Thymus (tissue), 11 donors: ENCODE results near the gene CFL1. TPM values are rescaled to one million over a fixed set of nuclear protein-coding genes. Genes with fewer than 3 reads are reported as not detected.
A peak's percentile ranks its signal among the peaks of the same experiment; 100 is the strongest.

Experiments used
- DNase-seq, 9 donors: peaks; one replicate each; pipeline ENCODE4 v3.0.0-alpha.2; 2013; ENCODE audit warnings: low spot score in 9 of 9, low read depth in 6 of 9, missing footprints in 1 of 9
- H3K27ac ChIP-seq, 2 donors: one replicate each; pipeline ENCODE4 v1.5.1; 2013; ENCODE audit warnings: control low read depth in 1 of 2, low read depth in 1 of 2, low read length in 1 of 2, mild to moderate bottlenecking in 1 of 2, moderate library complexity in 1 of 2
- H3K27me3 ChIP-seq, 2 donors: one replicate each; pipeline ENCODE4 v1.5.1; 2013; ENCODE audit warnings: low read length in 1 of 2; ENCODE audit not compliant: control insufficient read depth in 2 of 2, insufficient read depth in 1 of 2
- H3K36me3 ChIP-seq, 2 donors: one replicate each; pipeline ENCODE4 v1.5.1; 2013; ENCODE audit warnings: low read length in 1 of 2, mild to moderate bottlenecking in 1 of 2, moderate library complexity in 1 of 2; ENCODE audit not compliant: control insufficient read depth in 2 of 2, insufficient read depth in 2 of 2
- H3K4me1 ChIP-seq, 2 donors: one replicate each; pipeline ENCODE4 v1.5.1; 2013; ENCODE audit warnings: low read length in 2 of 2; ENCODE audit not compliant: control insufficient read depth in 2 of 2, insufficient read depth in 2 of 2
- H3K4me3 ChIP-seq, 2 donors: one replicate each; pipeline ENCODE4 v1.5.1; 2013; ENCODE audit warnings: low read length in 2 of 2, control low read depth in 1 of 2, mild to moderate bottlenecking in 1 of 2
- H3K9me3 ChIP-seq, 2 donors: one replicate each; pipeline ENCODE4 v1.5.1; 2013; ENCODE audit warnings: low read length in 1 of 2, mild to moderate bottlenecking in 1 of 2; ENCODE audit not compliant: control insufficient read depth in 2 of 2, insufficient read depth in 1 of 2
- WGBS: extraction: QIAGEN DNeasy Blood & Tissue Kit; methylation state at CpG from one replicate; pipeline ENCODE4 v1.1.7; 2013; 5-methylcytosine and 5-hydroxymethylcytosine counted together
- polyA plus RNA-seq: library from polyadenylated mRNA; stranded (reverse); fragments of 200-250 nt; gene quantifications from one replicate; pipeline ENCODE4 v1.2.3, GENCODE V29; 2013
- total RNA-seq: library from RNA; stranded (reverse); fragments of 120-200 nt; gene quantifications from one replicate; pipeline ENCODE4 v1.2.4, GENCODE V29; 2013
- donor health status: healthy.

CFL1 gene
- total and polyA plus RNA-seq, 2 donors: 673 to 1,006 TPM

- H3K9me3 ChIP-seq: no peaks in the 10 kb centered on the region
- peak overlapping the region; percentile 23 to 61 for H3K27ac ChIP-seq
- DNase-seq: peak; percentile 73 to 95 (median 88)
- H3K36me3 ChIP-seq: peaks cover 0 to 1% of the 10 kb centered on the region in 2 donors
- H3K4me3 ChIP-seq: peak overlapping the region; percentile 49 to 62
- H3K4me1 ChIP-seq: peaks cover 10 to 15% of the 10 kb centered on the region in 2 donors
- 9% methylated on average over 54 of the region's 54 CpGs for WGBS
- H3K27me3 ChIP-seq: peaks cover 11 to 42% of the 10 kb centered on the region in 2 donors
Observed at GRCh38 chr11:65873318-65874156, 15.6 kb upstream of the CFL1 start.

GRCh38 chr11:65872586-65873317, 14.8 kb upstream of the CFL1 start, which contains the start of gene EFEMP2:
EFEMP2 (minus strand) TSS chr11:65872800; CDS start chr11:65872354, 446 bp downstream.
- peaks cover 0 to 9% of the 10 kb centered on the region in 2 donors for H3K36me3 ChIP-seq
- H3K4me3 ChIP-seq: peak within 1 kb of the TSS; percentile 49 to 62
- no peaks in the 10 kb centered on the region for H3K9me3 ChIP-seq
- H3K27me3 ChIP-seq: peaks cover 11 to 42% of the 10 kb centered on the region in 2 donors
- peaks cover 10 to 15% of the 10 kb centered on the region in 2 donors for H3K4me1 ChIP-seq
- H3K27ac ChIP-seq: peak within 1 kb of the TSS; percentile 23 to 61
- WGBS: 9% methylated on average over 68 of the region's 69 CpGs
- no peak for DNase-seq

- H3K27ac ChIP-seq: peak overlapping the region in 1 of 2 donors; percentile 7
- DNase-seq: no peak
- H3K27me3 ChIP-seq: peaks cover 11 to 42% of the 10 kb centered on the region in 2 donors
- H3K9me3 ChIP-seq: no peaks in the 10 kb centered on the region
- peaks cover 10 to 20% of the 10 kb centered on the region in 2 donors for H3K4me1 ChIP-seq
- 84% methylated on average over 26 of the region's 26 CpGs for WGBS
- H3K36me3 ChIP-seq: peaks cover 5 to 15% of the 10 kb centered on the region in 2 donors
- H3K4me3 ChIP-seq: peak overlapping the region; percentile 16 to 62
Observed at GRCh38 chr11:65871811-65872548, 14.0 kb upstream of the CFL1 start.

- WGBS: 66% methylated on average over 24 of the region's 24 CpGs
- Histone ChIP-seq H3K27ac (no peak overlapping the region), H3K4me3 (no peak overlapping the region), H3K4me1 (peaks cover 10 to 20% of the 10 kb centered on the region in 2 donors), H3K27me3 (peaks cover 11 to 42% of the 10 kb centered on the region in 2 donors), H3K9me3 (no peaks in the 10 kb centered on the region), H3K36me3 (peaks cover 14 to 24% of the 10 kb centered on the region in 2 donors)
- DNase-seq: no peak
Observed at GRCh38 chr11:65870706-65871681, 13.0 kb upstream of the CFL1 start.

- H3K4me1 ChIP-seq: peaks cover 10 to 20% of the 10 kb centered on the region in 2 donors
- H3K36me3 ChIP-seq: peaks cover 22 to 32% of the 10 kb centered on the region in 2 donors
- DNase-seq: no peak
- no peak overlapping the region for H3K27ac ChIP-seq
- WGBS: 63% methylated on average over 11 of the region's 11 CpGs
- peaks cover 11 to 42% of the 10 kb centered on the region in 2 donors for H3K27me3 ChIP-seq
- no peaks in the 10 kb centered on the region for H3K9me3 ChIP-seq
- H3K4me3 ChIP-seq: no peak overlapping the region
Observed at GRCh38 chr11:65870307-65870658, 12.3 kb upstream of the CFL1 start.

GRCh38 chr11:65869643-65870306, 11.8 kb upstream of the CFL1 start:
- Histone ChIP-seq H3K4me1 (peaks cover 10 to 20% of the 10 kb centered on the region in 2 donors), H3K4me3 (no peak overlapping the region), H3K27ac (no peak overlapping the region), H3K27me3 (peaks cover 11 to 42% of the 10 kb centered on the region in 2 donors), H3K9me3 (no peaks in the 10 kb centered on the region), H3K36me3 (peaks cover 27 to 37% of the 10 kb centered on the region in 2 donors)
- DNase-seq: no peak
- 95% methylated on average over 24 of the region's 24 CpGs for WGBS

GRCh38 chr11:65868907-65869306, 10.9 kb upstream of the CFL1 start:
- Histone ChIP-seq H3K4me1 (peaks cover 10 to 19% of the 10 kb centered on the region in 2 donors), H3K36me3 (peaks cover 35 to 45% of the 10 kb centered on the region in 2 donors), H3K4me3 (no peak overlapping the region), H3K27me3 (peaks cover 11 to 42% of the 10 kb centered on the region in 2 donors), H3K9me3 (no peaks in the 10 kb centered on the region), H3K27ac (no peak overlapping the region)
- 98% methylated on average over 3 of the region's 3 CpGs for WGBS
- no peak for DNase-seq
